ENCODE measurements around the gene QSOX2. TPM values are rescaled to one million over a fixed set of nuclear protein-coding genes. Genes with fewer than 3 reads are reported as not detected.

The QSOX2 gene
- total RNA-seq, 2 donors from 2014 or later = 4.9 to 12.0 TPM

DNA sequence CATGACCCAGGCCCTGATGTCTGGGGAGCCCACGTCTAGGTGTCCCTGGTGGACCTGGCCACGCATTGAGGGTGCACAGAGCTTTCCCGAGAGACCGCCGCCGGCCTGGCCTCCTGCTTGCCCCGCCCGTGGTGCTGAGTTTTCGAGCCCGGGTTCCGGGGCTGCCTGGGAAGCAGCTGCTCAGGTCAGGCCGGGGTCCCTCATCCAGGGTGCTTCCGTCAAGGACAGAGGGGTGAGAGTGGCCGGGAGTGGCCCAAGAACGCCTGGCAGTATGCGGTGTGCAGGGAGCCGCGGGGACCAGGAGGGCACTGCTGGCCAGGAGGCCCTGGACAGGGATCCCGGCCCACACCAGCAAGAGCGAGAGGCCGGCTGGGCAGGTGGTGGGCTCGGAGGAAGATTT lies 38.7 kb upstream of the QSOX2 start:
- TF ChIP-seq, protein P1, sequence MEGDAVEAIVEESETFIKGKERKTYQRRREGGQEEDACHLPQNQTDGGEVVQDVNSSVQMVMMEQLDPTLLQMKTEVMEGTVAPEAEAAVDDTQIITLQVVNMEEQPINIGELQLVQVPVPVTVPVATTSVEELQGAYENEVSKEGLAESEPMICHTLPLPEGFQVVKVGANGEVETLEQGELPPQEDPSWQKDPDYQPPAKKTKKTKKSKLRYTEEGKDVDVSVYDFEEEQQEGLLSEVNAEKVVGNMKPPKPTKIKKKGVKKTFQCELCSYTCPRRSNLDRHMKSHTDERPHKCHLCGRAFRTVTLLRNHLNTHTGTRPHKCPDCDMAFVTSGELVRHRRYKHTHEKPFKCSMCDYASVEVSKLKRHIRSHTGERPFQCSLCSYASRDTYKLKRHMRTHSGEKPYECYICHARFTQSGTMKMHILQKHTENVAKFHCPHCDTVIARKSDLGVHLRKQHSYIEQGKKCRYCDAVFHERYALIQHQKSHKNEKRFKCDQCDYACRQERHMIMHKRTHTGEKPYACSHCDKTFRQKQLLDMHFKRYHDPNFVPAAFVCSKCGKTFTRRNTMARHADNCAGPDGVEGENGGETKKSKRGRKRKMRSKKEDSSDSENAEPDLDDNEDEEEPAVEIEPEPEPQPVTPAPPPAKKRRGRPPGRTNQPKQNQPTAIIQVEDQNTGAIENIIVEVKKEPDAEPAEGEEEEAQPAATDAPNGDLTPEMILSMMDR (IDR thresholded peaks at IDR 0.05) = no peak
- H3K9ac ChIP-seq (ENCODE audit: low read depth in 2 of 2, low read length in 2 of 2) = no peak overlapping the region
- H3K27ac ChIP-seq = no peak overlapping the region
- H3K9me3 ChIP-seq = no peaks in the 10 kb centered on the region
- no peak for DNase-seq
- H3K4me3 ChIP-seq = no peak overlapping the region
- intact Hi-C loops (cut with DNase I) = loop anchor here (10.0 kb wide), 1 partner anchor 110 kb away; no protein-coding TSS in a partner anchor
- no peaks in the 10 kb centered on the region for H3K36me3 ChIP-seq
- H3K27me3 ChIP-seq = no peaks in the 10 kb centered on the region
- H3K4me1 ChIP-seq = peaks cover 5% of the 10 kb centered on the region

DNA sequence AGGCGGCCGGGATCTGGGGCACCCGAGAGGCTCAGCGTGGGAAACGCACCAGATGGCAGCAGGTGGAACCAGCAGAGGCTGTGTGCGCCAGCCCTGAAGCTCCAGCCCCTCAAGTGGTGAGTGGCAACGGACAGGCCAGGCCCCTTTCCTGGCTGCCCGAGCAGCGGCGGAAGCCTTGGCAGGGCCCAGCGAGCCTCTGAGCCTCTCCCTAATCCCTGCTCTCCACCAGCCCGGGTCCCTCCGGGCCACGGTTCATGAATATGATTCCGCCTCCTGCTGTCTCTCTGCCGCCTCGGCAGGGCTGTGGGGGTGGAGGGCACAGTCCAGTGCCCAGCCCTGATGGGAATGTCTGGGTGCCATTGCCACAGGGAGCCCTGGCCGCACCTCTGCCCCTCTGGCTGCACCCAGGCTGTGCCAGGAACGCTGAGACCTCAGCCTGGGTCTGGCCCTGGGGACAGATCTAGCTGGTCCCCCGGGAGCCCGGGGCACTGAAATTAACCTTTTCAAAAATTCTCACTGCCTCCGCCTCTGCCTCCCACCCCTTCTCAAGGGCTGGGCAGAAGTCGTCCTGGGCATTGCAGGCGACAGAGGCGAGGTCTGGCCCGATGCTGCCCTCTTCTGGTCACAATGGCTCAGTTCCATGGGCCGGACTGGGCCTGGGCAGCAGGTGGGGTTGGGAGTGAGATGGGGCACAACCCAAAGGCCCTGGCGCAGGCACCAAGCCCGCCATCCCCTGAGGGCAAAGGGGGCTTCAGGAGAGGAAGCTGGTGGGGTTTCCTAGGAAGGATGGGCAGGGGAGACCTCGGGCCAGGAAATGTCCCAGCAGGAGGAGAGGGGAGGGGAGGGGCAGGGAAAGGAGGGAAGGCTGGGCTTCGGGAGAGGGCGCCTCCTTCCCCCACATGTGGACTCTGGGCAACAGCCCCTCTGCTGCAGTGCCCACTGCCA lies 38.0 kb upstream of the QSOX2 start:
- peak overlapping the region in 1 of 2 donors; percentile 44 for H3K9ac ChIP-seq (ENCODE audit: low read depth in 2 of 2, low read length in 2 of 2)
- H3K36me3 ChIP-seq = no peaks in the 10 kb centered on the region
- DNase-seq = peak; percentile 73
- H3K4me1 ChIP-seq = peaks cover 5% of the 10 kb centered on the region
- H3K27ac ChIP-seq = no peak overlapping the region
- H3K4me3 ChIP-seq = no peak overlapping the region
- TF ChIP-seq, protein P1 (IDR thresholded peaks at IDR 0.05) = peak; percentile 74
- no peaks in the 10 kb centered on the region for H3K9me3 ChIP-seq
- no peaks in the 10 kb centered on the region for H3K27me3 ChIP-seq
- intact Hi-C loops (cut with DNase I) = loop anchor here (10.0 kb wide), 1 partner anchor 109 kb away; no protein-coding TSS in a partner anchor

DNA sequence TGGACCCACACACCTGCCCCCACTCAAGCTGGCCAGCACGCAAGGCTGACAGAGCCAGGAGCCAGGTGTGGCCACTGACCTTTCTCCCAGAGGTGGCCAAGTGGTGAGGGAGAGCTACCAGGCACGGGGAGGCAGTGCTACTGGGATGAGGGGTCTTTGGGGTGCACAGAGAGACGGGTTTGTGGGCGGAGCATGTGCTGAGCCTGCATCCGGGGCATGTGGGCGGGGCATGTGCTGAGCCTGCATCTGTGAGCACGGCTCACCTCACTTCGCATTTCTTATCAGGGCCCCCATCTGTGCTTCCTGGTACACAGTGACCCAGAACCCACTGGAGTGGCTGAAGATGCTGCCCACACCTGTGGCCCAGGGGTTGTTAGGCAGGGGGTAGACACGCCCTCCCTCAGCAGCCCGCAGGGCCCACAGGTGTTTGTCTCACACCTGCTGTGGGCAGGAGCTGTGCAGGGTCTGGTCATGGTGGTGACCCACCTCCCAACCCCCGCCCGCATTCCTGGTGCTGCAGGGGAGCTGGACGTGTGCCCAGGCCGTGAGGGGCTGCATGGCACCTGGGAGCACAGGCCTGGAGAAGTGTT lies 36.8 kb upstream of the QSOX2 start:
- Histone ChIP-seq H3K27me3 (no peaks in the 10 kb centered on the region), H3K36me3 (no peaks in the 10 kb centered on the region), H3K27ac (no peak overlapping the region), H3K4me3 (no peak overlapping the region), H3K9me3 (no peaks in the 10 kb centered on the region), H3K9ac (ENCODE audit: low read depth in 2 of 2, low read length in 2 of 2) (no peak overlapping the region), H3K4me1 (peaks cover 5% of the 10 kb centered on the region)
- no peak for DNase-seq
- TF ChIP-seq, protein P1 (IDR thresholded peaks at IDR 0.05) = no peak
- intact Hi-C loops (cut with DNase I) = loop anchor here (10.0 kb wide), 1 partner anchor 108 kb away; no protein-coding TSS in a partner anchor

DNA sequence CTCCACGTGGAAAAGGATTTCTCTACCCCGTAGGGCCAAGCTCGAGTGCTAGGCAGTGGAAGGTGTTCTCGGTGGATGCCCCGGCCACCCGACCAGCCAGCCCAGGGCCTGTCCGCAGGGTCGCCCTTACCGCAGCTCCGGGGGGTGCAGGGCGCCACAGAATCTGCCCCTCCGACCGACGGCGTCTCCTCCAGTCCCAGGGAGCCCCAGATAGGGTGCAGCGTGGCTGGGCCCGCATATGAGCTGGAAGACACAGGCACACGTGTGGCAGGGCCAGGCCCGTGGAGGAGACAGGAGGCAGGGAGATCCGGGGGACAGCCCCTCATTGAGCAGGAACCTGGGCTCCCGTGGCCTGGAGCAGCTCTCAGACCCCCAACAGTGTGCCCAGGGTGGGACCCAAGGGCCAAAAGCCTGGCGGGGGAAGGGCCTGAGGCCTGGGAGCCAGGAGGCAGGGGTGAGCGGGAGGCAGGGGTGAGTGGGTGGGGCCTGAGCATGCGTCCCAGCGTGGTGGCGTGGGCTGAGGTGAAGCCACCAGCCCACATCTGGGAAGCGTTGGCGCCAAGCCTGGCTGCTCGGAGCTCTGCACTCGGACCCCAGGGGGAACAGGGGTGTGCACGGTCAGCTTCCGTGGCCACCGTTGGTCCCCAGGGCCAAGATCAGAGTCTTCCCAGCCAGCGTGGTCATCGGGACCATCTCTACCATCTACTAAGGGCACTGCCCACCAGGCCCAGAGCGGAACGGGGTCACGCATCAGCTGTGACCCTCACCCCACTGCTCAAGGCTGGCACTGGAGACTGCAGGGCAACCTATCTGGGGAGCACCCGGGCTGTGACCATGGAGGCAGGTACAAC lies 36.0 kb upstream of the QSOX2 start:
- Histone ChIP-seq H3K27ac (no peak overlapping the region), H3K36me3 (no peaks in the 10 kb centered on the region), H3K9ac (ENCODE audit: low read depth in 2 of 2, low read length in 2 of 2) (no peak overlapping the region), H3K9me3 (no peaks in the 10 kb centered on the region), H3K27me3 (no peaks in the 10 kb centered on the region), H3K4me1 (peaks cover 5% of the 10 kb centered on the region), H3K4me3 (no peak overlapping the region)
- no peak for DNase-seq
- TF ChIP-seq, protein P1 (IDR thresholded peaks at IDR 0.05) = no peak
- intact Hi-C loops (cut with DNase I) = loop anchor here (10.0 kb wide), 1 partner anchor 107 kb away; no protein-coding TSS in a partner anchor

Measured in colonic mucosa (tissue), 4 donors.